GM08714 (cell line): ENCODE measurements around the gene SLC39A11.
"Not testable (repeated sequence)": the region's sequence is repeated elsewhere in the genome, so short reads cannot be mapped to it uniquely, and the experiment has no call there.

ENCODE experiments used
- H3K4me3 ChIP-seq: fragments of 200-500 bp; sonication (Bioruptor generic); 2 replicates; pipeline ENCODE4 v1.5.1; 2014; ENCODE audit warnings: mild to moderate bottlenecking, low read length, inconsistent platforms
- ZNF274 ChIP-seq: IDR thresholded peaks from 2 replicates; pipeline ENCODE4 v1.6.1; 2012; ENCODE audit warnings: mild to moderate bottlenecking, low read depth, low read length

The SLC39A11 gene

DNA sequence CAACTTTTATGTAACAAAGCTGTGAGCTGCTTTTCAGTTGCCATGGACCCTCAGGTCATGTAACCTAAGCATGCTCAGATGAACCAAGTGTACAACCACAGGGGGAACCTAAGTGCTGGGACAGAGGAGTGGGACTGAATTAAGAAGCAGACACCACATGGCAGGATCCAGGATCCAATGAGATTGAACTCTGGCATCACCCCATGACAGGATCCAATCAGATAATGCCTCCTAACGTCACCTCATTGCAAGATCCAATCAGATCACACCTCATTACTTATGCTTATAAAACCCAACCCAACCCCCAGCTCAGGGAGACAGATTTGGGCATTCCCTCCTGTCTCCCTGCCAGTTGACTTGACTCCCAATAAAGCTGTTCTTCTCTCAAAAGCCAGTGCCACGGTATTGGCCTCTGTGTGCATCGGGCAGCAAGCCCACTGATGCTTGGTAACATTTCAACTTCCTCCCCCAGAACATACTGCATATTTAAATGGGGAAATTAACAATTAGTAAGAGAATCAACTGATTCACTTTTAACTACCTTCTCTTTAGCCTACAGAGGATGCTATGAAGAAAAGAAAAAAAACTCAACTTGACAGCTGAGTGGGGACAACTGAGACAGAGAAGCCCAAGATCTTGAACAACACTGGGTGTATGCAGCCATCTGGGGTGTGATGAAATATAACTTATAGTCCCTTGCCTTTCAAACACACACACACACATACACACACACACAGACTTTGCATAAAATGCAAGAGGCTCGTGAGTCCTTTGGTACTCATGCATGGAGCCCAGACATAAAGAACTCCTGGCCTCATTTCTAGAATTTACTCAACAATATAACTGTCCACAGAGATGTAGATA is 148.4 kb downstream of the SLC39A11 start:
- no peak overlapping the region for H3K4me3 ChIP-seq
- no peak for TF ChIP-seq ZNF274

DNA sequence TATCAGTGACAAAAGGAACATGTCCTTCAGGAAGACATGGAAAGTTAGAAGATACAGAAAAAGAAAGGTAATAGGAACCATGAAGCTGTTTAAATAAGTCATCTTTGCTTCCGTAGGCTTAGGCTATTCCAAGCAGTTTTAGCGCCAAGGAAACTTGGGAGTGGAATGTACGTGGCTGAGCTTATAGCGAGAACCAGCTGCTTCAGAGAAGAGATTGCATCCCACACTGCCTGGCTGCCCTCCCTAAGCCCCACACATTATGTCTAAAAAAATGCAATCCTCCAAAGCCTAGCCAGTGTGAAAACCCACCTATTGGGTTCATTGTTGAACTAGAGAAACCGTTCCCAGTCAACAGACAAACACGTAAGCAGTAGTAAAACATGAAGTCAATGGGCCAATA is 149.9 kb downstream of the SLC39A11 start:
- TF ChIP-seq ZNF274 = no peak
- H3K4me3 ChIP-seq = no peak overlapping the region

DNA sequence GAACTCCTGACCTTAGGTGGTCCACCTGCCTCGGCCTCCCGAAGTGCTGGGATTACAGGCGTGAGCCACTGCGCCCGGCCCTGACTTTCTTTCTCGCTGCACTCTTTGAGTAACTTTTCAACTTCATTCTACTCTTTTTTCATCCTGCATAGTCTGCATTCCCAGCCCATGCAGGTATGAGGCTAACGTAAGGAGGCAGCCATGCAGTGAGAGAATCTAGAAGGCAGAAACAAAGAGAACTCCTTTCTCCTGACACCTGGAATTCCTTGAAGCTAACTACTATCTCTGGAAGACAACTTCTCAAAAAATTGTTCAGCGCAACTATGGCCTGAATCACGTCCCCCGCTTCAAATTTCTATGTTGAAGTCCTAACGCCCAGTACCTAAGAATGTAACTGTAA is 152.0 kb downstream of the SLC39A11 start:
- no peak for TF ChIP-seq ZNF274
- no peak overlapping the region for H3K4me3 ChIP-seq

DNA sequence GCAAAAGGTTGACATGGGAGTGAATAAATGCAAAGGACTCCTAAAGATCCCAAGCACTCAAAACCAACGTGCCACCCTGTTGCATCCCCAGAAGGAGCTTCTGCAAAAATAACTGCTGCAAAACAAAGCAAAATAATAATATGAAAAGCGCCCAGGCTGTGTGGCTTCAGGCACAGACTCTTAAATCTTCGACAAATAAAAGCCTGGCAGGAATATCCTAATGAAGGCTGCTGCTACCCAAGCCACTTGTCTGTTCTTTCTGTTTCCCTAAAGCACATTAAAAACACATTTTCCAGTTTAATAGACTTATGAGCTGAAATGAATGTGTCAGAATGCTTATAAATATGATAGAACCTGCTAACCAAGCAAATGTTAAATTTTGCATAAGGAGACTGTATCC is 154.0 kb downstream of the SLC39A11 start:
- H3K4me3 ChIP-seq = no peak overlapping the region
- TF ChIP-seq ZNF274 = no peak

DNA sequence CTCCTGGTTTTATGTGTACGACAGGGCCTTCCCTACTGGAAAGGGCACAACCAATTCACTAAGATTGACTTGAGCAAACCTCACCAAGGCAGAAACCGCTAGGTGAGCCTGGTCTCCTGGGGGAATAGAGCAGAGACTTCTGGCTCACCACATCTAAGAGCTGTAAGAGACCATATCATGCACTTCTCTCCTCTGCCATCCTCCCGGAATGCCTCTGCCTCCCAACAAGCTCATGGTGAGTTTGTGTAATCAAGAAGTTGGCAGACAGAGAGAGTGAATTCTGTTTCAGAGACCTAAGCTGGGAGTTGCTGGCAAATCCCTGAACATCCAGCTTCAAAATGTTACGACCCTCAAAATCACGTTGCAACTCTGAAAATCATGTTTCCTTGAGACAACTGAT is 154.8 kb downstream of the SLC39A11 start:
- TF ChIP-seq ZNF274 = no peak
- H3K4me3 ChIP-seq = no peak overlapping the region

DNA sequence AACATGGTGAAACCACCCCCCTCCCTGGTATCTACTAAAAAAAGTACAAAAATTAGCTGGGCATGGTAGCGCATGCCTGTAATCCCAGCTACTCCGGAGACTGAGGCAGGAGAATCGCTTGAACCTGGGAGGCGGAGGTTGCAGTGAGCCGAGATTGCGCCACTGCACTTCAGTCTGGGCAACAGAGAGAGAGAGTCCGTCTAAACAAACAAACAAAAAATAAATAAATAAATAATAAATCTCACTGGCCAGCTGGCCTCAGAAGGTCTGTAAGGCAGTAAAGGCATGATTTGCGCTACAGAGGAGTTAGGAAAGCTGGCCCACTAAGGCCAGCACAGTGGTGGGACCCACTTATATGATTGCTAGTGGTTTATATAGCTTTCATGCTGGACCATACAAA is 155.2 kb downstream of the SLC39A11 start:
- not testable (repeated sequence) for H3K4me3 ChIP-seq

DNA sequence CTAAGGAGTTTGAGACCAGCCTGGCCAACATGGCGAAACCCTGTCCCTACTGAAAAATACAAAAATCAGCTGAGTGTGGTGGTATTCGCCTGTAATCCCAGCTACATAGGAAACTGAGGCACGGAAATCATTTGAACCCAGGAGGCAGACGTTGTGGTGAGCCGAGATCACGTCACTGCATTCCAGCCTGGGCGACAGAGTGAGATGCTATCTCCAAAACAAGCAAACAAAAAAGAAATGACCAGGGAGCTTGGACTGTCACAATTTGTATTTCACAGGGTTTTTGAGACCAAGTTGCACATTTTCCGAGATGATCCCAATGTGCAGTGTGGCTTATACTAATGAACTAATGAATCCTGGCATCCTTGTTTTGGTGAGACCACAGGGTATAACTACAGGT is 156.5 kb downstream of the SLC39A11 start:
- no peak for TF ChIP-seq ZNF274

DNA sequence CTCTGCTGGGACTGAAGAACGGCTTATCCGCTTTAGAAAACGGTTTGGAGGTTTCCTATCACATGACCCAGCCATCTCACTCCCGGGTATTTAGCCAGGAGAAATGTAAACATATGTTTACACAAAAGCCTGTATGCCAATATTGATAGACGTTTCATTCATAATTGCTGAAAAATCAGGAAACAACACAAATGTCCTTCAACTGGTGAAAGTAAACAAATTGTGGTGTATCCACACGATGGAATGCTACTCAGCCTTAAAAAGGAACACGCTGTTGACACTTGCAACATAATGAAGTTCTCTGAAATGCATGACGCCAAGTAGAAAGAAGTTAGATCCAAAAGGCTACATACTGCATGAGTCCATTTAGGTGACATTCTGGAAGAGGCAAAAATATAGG is 157.6 kb downstream of the SLC39A11 start:
- H3K4me3 ChIP-seq = no peak overlapping the region
- TF ChIP-seq ZNF274 = no peak

More for the DNA sequence above, 156.5 kb downstream of the SLC39A11 start:
- no peak overlapping the region for H3K4me3 ChIP-seq

DNA sequence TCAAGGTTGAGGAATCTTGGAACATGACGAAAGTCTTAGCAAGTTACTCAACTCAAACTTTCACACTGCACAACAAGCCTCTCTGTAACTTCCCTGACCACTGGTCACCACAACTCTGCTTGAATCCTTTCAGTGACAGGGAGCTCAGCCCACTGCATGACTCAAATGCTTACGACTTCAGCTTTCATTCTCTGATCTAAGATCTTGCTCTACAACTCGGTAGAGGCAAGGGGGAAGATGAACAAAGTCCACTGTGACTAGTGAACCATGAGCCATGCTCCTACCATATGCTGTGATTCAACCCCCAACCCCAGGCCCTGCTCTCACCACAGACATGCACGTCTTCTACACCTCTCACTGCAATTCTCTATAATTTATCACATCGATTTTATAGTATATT is 160.9 kb downstream of the SLC39A11 start:
- no peak for TF ChIP-seq ZNF274
- no peak overlapping the region for H3K4me3 ChIP-seq

DNA sequence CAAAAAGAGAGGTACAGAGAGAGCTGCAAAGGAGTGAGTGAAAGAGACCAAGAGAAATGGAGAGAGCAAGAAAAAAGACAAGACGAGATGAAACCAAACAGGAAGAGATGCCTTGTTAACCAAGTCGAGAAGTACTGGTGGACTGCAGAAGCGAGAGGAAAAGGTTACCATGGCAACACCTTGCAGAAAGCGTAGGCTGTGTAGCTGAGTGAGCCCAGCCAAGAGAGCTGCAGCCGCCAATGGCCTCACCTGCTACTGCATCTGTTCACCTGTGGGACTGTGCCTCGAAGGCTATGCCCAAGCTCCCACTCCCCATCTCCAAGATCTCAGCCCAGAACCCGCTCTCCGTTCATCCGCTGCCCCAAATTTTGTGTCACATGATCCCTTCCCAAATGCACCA is 161.3 kb downstream of the SLC39A11 start:
- no peak for TF ChIP-seq ZNF274
- no peak overlapping the region for H3K4me3 ChIP-seq

DNA sequence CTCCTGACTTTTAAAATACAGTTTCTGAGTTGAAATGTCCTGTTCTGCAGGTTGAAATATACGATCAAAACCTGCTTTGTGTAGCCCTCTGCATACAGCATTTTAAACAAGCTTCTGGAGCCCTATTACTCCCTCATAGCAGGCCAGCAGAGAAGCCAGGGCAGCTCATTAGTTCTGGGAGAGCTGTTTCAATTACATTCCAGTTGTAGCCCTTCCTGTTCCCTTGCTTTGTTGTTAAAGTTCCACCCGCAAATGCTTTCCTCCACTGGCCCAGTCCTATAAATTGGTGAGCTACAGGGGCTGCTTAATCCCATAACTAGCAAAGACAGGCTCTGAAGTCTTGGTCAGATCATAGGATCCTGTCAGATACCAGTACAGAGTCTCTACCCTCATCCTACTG is 162.5 kb downstream of the SLC39A11 start:
- TF ChIP-seq ZNF274 = no peak
- H3K4me3 ChIP-seq = no peak overlapping the region

DNA sequence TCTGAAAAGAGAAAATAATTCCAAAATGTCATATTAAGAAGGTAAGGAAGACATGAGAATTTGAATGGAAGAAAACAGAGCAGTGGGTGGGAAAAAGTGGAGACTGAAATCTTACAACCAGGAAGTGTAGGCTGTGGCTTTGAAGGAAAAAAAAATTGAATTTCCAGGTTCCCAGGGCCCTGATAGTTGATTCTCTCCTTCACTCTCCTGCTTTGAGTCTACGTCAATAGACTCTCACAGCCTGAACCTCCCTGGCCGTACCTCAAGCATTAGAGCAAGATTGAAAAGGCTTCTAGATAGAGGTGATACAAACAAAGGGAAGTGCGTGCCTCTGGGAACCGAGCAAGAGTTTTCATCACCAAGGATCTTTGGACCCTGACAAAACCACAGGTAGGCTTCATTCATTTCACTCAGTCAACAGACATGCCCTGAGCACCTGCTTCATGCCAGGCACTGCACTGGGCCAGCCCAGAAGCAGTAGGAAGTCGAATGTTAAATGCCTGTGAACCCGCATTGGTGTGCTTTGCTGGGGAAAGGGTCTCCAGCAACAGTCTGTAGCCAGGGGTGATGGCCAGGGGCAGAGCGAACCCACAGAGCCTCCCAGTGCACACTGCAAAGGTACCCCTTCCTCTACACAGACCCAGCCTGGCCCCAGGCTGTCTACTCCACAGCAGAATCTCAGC is 163.9 kb downstream of the SLC39A11 start:
- H3K4me3 ChIP-seq = no peak overlapping the region
- TF ChIP-seq ZNF274 = no peak

DNA sequence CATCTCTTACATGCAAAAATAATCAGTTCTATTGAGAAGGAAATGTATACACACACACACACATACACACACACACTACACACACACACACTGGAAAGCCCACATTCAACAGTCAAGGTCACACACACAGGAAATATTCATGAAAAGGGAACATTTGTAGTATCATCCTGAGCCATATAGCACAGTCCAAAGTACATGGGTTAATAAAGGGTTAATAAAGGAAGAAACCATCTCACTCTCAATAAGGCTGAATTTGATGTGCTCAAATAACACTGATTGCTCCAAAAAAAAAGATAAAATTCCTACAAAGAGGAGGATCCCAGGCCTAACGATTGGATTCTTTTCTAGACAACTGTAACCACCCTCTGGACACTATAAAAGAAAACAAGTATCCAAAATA is 164.7 kb downstream of the SLC39A11 start:
- no peak for TF ChIP-seq ZNF274
- no peak overlapping the region for H3K4me3 ChIP-seq

DNA sequence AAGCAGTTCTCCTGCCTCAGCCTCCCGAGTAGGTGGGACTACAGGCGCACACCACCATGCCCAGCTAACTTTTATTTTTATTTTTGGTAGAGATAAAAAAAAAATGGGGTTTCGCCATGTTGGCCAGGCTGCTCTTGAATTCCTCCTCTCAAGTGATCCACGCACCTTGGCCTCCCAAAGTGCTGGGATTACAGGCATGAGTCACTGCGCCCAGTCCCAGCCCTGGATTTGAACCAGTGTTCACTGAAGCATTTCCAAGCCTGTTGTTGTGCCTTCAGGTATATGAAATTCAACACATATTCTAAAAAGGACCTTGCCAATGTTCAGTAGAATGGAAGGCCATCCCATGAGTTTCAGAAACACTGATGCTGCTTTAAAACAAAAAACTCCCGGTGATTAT is 165.3 kb downstream of the SLC39A11 start:
- no peak overlapping the region for H3K4me3 ChIP-seq
- TF ChIP-seq ZNF274 = no peak

DNA sequence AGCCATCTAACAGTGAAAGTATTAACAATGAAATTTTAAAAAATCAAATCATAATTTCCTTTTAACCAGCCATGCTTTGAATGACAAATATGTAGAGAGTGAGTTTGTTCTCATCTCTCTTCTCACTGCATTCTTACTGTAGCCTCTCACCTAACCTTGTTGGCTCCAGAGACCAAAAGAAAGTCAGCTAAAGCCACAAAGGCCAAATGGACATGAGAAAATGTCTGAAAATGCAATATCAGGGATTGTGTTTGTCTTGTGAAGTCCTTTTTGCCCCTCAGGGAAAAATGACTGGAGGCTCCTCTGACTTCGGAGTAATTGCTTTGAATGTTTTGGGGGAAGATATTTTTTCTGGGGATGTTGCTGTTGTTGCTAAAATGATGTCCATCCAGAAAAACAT is 166.3 kb downstream of the SLC39A11 start:
- TF ChIP-seq ZNF274 = no peak
- no peak overlapping the region for H3K4me3 ChIP-seq
